C4-2B (cell line): Measurements from ENCODE around the gene ASB12.

Experiments used
- H3K27ac ChIP-seq: fragments of 450-650 bp; 2 replicates; pipeline ENCODE4 v1.5.1; 2017
- ZFX ChIP-seq: fragments of 450-650 bp; IDR thresholded peaks from 2 replicates; pipeline ENCODE4 v1.6.1; 2017
- TF ChIP-seq, protein P1 (sequence below): fragments of 450-650 bp; conservative IDR thresholded peaks from 2 replicates; pipeline ENCODE4 v1.5.1; 2017; ENCODE audit warnings: mild to moderate bottlenecking

ASB12 gene

DNA sequence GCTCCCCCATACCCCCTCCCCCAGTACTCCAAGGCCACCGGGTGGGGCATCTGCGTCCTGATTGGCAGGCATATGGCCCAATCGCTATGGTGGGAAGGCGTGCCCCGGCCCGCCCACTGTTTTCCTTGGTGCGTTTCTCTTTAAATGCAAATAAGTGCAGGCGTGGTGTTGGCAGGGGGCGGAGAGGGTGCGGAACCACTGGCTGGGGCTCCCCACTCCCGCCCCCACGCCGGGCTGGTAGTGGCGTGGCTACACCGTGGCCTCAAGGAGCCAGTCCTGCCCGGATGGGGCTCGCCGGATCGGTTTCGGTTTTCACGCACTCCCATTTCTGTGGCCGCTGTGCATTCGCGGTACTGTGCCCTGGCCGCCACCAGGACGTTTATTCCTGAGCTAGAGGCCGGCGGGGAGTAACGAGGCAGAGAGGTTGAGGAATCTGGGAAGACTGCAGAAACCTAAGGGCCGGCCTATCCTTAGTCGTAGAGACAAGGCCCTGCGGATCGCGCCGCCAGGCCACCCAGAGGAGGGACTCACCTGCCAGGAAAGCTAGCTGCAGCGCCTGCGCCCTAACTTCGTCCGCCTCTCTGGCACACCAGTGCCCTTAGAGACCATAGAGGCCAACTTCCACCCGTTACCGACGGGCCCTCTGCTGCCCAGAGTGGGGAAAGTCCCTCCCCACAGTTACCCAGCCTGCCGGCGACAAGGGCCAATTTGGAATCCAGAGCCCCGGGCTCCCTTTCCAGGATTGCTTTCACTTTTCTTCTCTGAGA is 24.5 kb downstream of the ASB12 start:
- H3K27ac ChIP-seq = peak overlapping the region; percentile 83

DNA sequence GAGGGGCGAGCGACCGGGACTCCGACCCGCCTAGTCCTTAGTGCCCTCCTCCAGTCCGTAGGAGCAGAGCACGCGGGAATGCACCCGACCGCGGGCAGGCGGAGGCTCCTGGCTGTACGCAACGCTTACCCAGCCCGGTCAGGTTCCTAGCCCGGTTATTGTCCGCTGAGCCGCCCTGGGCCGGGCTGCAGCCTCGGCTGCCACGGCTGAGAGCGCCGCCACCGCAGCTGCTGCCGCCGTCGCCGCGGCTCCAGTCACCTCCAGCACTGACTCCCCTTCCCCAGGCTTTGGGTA is 25.0 kb downstream of the ASB12 start, which contains the start of gene AMER1:
AMER1 (minus strand) TSS at position 268 of the 294 bp plus-strand sequence. CDS start 12,422 bp downstream, outside the sequence.
- H3K27ac ChIP-seq = peak within 1 kb of the TSS; percentile 83
- TF ChIP-seq ZFX = no peak
- TF ChIP-seq, protein P1, sequence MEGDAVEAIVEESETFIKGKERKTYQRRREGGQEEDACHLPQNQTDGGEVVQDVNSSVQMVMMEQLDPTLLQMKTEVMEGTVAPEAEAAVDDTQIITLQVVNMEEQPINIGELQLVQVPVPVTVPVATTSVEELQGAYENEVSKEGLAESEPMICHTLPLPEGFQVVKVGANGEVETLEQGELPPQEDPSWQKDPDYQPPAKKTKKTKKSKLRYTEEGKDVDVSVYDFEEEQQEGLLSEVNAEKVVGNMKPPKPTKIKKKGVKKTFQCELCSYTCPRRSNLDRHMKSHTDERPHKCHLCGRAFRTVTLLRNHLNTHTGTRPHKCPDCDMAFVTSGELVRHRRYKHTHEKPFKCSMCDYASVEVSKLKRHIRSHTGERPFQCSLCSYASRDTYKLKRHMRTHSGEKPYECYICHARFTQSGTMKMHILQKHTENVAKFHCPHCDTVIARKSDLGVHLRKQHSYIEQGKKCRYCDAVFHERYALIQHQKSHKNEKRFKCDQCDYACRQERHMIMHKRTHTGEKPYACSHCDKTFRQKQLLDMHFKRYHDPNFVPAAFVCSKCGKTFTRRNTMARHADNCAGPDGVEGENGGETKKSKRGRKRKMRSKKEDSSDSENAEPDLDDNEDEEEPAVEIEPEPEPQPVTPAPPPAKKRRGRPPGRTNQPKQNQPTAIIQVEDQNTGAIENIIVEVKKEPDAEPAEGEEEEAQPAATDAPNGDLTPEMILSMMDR = no peak

More for the DNA sequence above, 24.5 kb downstream of the ASB12 start:
- TF ChIP-seq, protein P1 = peak; percentile 32
- TF ChIP-seq ZFX = peak; percentile 74

DNA sequence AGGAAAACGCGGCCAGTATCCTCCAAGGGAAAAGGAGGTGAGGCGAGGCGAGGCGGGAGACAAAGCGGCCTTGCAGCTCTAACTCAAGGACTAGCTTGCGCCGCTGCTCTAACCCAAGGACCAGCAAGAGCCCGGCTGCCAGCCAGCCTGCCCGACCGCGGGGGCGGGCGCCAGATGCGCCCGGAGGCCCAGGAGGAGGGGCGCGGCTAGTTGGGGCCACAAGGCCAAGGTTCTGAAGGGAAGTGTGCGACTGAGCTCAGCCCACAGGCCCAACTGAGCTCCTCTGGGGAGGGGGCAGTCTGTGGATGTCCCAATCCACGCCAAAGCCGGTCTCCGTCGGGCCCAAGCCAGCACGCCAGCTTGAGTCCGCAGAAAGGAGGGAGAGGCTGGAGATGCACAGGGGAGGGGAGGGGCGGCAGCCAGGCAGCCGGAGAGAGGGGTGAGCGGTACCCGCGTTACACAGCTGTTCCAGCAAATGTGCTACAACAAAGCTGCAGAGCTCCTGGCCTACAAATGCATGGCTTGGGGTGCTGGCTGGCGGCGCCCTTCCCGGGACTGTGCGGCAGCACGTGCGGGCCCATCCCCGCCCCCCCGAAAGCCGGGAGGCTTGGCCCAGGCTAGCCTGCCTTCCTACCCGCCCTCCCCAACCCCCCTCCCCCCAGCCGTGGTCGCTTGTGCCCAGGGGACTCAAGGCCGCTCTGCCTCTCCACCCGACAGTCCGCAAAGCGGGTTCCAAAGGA is 25.5 kb downstream of the ASB12 start:
- H3K27ac ChIP-seq = peak overlapping the region; percentile 83
- TF ChIP-seq, protein P1 = no peak
- TF ChIP-seq ZFX = no peak

DNA sequence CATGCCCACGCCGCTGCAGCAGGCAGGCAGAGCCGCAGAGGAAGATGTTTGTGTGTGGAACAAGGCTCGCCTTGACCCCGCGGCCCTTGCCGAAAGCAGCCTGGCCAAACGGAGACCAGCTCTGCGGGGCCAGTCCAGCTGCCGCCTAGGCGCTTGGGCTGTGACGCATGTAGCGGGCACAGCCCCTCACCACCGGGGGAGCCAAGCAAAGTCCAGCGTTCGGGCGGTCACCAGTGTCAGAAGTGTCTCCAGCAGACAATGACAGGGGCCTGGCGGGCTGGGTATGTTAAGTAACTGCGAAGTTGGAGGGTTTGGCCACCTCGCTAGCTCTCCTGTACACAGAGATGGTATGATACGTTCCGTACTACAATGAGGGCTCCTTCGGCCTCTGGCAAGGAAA is 26.2 kb downstream of the ASB12 start:
- peak overlapping the region; percentile 83 for H3K27ac ChIP-seq

DNA sequence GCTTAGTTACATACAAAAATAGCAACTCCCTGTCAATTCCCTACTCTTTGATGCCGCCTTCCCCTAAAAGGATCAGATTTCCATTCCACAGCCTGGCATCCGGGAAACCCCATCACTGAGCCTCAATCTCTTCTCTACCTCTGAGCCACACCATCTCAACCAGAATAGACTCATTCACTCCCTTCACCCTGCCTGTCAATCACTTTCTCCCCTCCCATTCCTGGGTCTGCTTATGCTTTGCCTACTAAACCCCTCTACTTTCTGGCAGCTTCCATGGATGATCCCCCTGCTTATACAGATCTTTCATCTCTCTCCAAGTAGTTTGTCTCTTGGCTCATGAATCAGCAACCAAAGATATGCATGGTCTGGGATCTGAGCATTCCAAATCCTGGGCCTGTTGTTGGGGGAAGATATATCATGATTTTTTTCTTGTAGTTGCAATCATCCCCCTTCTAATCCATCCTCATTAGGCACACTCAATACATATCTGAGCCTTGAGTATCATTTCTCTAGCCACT is 27.5 kb downstream of the ASB12 start:
- no peak for TF ChIP-seq ZFX
- TF ChIP-seq, protein P1 = no peak

More for the DNA sequence above, 26.2 kb downstream of the ASB12 start:
- TF ChIP-seq, protein P1 = no peak
- no peak for TF ChIP-seq ZFX

DNA sequence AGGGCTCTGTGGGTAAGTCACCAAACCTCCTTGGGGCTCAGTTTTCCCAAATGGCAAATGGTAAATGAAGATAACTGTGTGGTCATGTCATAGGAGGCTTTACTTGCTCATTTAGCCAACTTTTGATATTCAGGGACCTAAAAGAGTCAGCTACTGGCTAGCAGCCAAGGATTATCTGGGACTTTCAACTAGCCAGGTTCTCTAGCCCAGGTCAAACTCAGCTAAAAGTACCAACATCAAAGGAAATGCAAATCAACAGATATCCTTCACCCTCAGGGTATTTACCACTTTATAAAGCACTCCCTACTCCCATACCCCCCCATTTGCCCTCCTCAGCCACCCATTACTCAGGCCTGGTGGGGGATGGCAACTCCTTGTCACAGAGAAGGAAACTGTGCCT is 32.4 kb downstream of the ASB12 start:
- no peak overlapping the region for H3K27ac ChIP-seq
- TF ChIP-seq ZFX = no peak
- TF ChIP-seq, protein P1 = no peak

More for the DNA sequence above, 27.5 kb downstream of the ASB12 start:
- H3K27ac ChIP-seq = no peak overlapping the region

DNA sequence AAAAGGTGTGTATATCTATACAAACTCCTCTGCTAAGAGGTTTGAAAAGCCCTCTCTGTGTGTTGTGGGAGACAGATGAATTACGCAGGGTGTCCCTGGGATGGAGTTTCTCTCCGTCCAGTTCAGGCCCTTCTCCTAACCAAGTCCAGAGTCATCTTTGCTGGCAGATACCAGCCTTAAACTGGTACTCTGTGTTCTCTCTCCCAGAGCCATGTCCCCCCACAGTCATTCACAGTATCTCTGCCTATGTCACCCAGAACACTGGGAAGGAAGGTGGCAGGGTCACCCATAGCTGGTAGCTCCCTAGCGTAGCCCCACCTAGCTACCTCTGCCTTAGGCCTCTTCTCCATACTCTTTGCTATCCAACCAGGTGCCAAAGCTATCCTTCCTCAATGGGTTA is 33.8 kb downstream of the ASB12 start:
- no peak overlapping the region for H3K27ac ChIP-seq
- TF ChIP-seq, protein P1 = no peak
- no peak for TF ChIP-seq ZFX
